Keratinocyte (primary cell): ENCODE results near the gene MAPK7. TPM values are rescaled to one million over a fixed set of nuclear protein-coding genes. Genes with fewer than 3 reads are reported as not detected.
"Not testable (repeated sequence)": the region's sequence is repeated elsewhere in the genome, so short reads cannot be mapped to it uniquely, and the experiment has no call there.

ENCODE experiments used
- DNase-seq: peaks from one replicate; pipeline ENCODE4 v3.0.0-alpha.2; 2011; ENCODE audit warnings: low read depth, missing footprints, low spot score
- FAIRE-seq: peaks from 2 replicates; lab custom pipeline; 2011; peaks lifted over from hg19 to GRCh38; lab: Jason Lieb, UNC
- H2AFZ ChIP-seq: 2 replicates; pipeline ENCODE4 v1.6.0; 2012; ENCODE audit warnings: low read length, control low read depth, inconsistent platforms; ENCODE audit not compliant: control insufficient read depth
- H3K27ac ChIP-seq: 2 replicates; pipeline ENCODE4 v1.5.1; 2011; ENCODE audit warnings: low read length; ENCODE audit not compliant: control insufficient read depth, insufficient read depth
- H3K27me3 ChIP-seq: 3 replicates; pipeline ENCODE4 v1.6.0; 2011; ENCODE audit warnings: low read length; ENCODE audit not compliant: control insufficient read depth, insufficient read depth; ENCODE audit errors: extremely low read depth
- H3K36me3 ChIP-seq, 2 experiments: 2 replicates in 1 of 2; 3 replicates in 1 of 2; pipeline ENCODE4 v1.5.1; 2011; ENCODE audit warnings: low read length in 2 of 2, mild to moderate bottlenecking in 1 of 2; ENCODE audit not compliant: control insufficient read depth in 2 of 2, insufficient read depth in 2 of 2; ENCODE audit errors: extremely low read depth in 1 of 2
- H3K4me1 ChIP-seq: 3 replicates; pipeline ENCODE4 v1.5.1; 2011; ENCODE audit warnings: low read length; ENCODE audit not compliant: control insufficient read depth, insufficient read depth; ENCODE audit errors: extremely low read depth
- H3K4me2 ChIP-seq: 3 replicates; pipeline ENCODE4 v1.6.0; 2011; ENCODE audit warnings: low read depth, low read length; ENCODE audit not compliant: control insufficient read depth, insufficient read depth; ENCODE audit errors: extremely low read depth
- H3K4me3 ChIP-seq, 3 experiments: fragments of 200-600 bp in 1 of 3; sonication (generic) in 1 of 3; 2 replicates in 2 of 3; 3 replicates in 1 of 3; pipeline ENCODE4 v1.5.1; 2011 to 2016; ENCODE audit warnings: low read length in 3 of 3, mild to moderate bottlenecking in 3 of 3, control low read depth in 2 of 3, inconsistent platforms in 1 of 3, low read depth in 1 of 3, mixed read lengths in 1 of 3, mixed run types in 1 of 3, moderate library complexity in 1 of 3; ENCODE audit not compliant: control insufficient read depth in 2 of 3, insufficient read depth in 2 of 3; ENCODE audit errors: extremely low read depth in 1 of 3
- H3K79me2 ChIP-seq: 2 replicates; pipeline ENCODE4 v1.6.0; 2012; ENCODE audit warnings: low read length; ENCODE audit not compliant: control insufficient read depth, insufficient read depth
- H3K9ac ChIP-seq: 3 replicates; pipeline ENCODE4 v1.6.0; 2011; ENCODE audit warnings: low read length; ENCODE audit not compliant: control insufficient read depth, insufficient read depth; ENCODE audit errors: extremely low read depth
- H3K9me1 ChIP-seq: 3 replicates; pipeline ENCODE4 v1.6.0; 2011; ENCODE audit warnings: low read length; ENCODE audit not compliant: control insufficient read depth, insufficient read depth; ENCODE audit errors: extremely low read depth
- H3K9me3 ChIP-seq: 2 replicates; pipeline ENCODE4 v1.5.1; 2012; ENCODE audit warnings: low read depth, low read length; ENCODE audit not compliant: control insufficient read depth
- H4K20me1 ChIP-seq: 3 replicates; pipeline ENCODE4 v1.6.0; 2011; ENCODE audit warnings: low read length; ENCODE audit not compliant: control insufficient read depth, insufficient read depth; ENCODE audit errors: extremely low read depth
- EZH2 ChIP-seq: IDR thresholded peaks from one replicate; pipeline ENCODE4 v1.6.1; 2012; ENCODE audit warnings: inconsistent platforms, mild to moderate bottlenecking, low read length, moderate library complexity
- dilution Hi-C: fragments of 300-500 bp; cut with MboI; formaldehyde crosslinking; loops from one replicate; pipeline ENCODE4 v1.7.0; 2020; ENCODE audit warnings: low sequenced_read_pairs; ENCODE audit not compliant: extremely low pct_ligation_motif_present
- polyA plus RNA-seq, 5 experiments: library from polyadenylated mRNA; depleted of rRNA in 3 of 5; stranded (reverse) in 3 of 5; stranded (forward) in 1 of 5; unstranded in 1 of 5; fragments of >200 nt; gene quantifications; 1 replicate in 1 of 5; 2 replicates in 3 of 5; 3 replicates in 1 of 5; pipeline versions ENCODE4 v1.2.1 to v1.2.3, GENCODE V29; 2011 to 2012; ENCODE audit warnings: missing spikeins in 2 of 5, low read depth in 1 of 5, low replicate concordance in 1 of 5
- TF ChIP-seq, protein P1 (sequence below), 3 experiments: IDR thresholded peaks in 1 of 3; conservative IDR thresholded peaks in 1 of 3; optimal IDR thresholded peaks in 1 of 3; 2 replicates in 2 of 3; 3 replicates in 1 of 3; pipeline versions ENCODE3 to v1.5.1; 2011; ENCODE audit warnings: low read length in 3 of 3, mild to moderate bottlenecking in 3 of 3, moderate library complexity in 2 of 3, control low read depth in 1 of 3, inconsistent platforms in 1 of 3; ENCODE audit not compliant: insufficient read depth in 2 of 3; ENCODE audit errors: extremely low read depth in 1 of 3

Gene MAPK7
- polyA plus RNA-seq, 1 donor (not counting 4 experiments of a cell fraction or from before 2014, with no cell fraction given): 4.3 TPM

DNA sequence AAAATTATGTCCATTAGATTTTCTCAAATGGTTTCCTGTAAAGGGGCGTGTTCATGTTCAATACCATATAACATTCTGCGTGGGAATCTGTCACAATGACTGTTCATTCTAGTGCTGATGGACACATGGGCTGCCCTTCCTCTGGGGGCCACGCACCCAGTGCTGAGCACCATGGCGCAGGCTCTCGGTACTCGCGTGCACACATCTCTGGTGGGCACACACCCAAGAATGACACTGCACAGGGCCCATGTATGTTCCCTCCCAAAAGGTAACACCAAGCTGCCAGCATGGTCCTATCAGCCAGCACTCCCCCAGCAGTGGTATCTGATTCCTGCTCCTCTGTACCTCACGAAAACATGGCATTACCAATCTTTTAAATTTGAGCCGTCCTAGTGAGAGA, 29.5 kb upstream of the MAPK7 start:
- no peaks in the 10 kb centered on the region for H4K20me1 ChIP-seq
- H3K4me1 ChIP-seq: peaks cover 20% of the 10 kb centered on the region
- no peak overlapping the region for H3K27ac ChIP-seq
- H3K36me3 ChIP-seq: no peaks in the 10 kb centered on the region
- no peak overlapping the region for H2AFZ ChIP-seq
- H3K4me3 ChIP-seq: no peak overlapping the region
- DNase-seq (no peak), FAIRE-seq (no peak)
- no peaks in the 10 kb centered on the region for H3K27me3 ChIP-seq
- dilution Hi-C loops: no loop called here
- H3K4me2 ChIP-seq: no peak overlapping the region
- H3K79me2 ChIP-seq: no peaks in the 10 kb centered on the region
- no peaks in the 10 kb centered on the region for H3K9me1 ChIP-seq
- H3K9me3 ChIP-seq: no peaks in the 10 kb centered on the region
- H3K9ac ChIP-seq: no peak overlapping the region
- no peak for TF ChIP-seq EZH2
- TF ChIP-seq, protein P1, sequence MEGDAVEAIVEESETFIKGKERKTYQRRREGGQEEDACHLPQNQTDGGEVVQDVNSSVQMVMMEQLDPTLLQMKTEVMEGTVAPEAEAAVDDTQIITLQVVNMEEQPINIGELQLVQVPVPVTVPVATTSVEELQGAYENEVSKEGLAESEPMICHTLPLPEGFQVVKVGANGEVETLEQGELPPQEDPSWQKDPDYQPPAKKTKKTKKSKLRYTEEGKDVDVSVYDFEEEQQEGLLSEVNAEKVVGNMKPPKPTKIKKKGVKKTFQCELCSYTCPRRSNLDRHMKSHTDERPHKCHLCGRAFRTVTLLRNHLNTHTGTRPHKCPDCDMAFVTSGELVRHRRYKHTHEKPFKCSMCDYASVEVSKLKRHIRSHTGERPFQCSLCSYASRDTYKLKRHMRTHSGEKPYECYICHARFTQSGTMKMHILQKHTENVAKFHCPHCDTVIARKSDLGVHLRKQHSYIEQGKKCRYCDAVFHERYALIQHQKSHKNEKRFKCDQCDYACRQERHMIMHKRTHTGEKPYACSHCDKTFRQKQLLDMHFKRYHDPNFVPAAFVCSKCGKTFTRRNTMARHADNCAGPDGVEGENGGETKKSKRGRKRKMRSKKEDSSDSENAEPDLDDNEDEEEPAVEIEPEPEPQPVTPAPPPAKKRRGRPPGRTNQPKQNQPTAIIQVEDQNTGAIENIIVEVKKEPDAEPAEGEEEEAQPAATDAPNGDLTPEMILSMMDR (optimal IDR thresholded peaks at IDR 0.05 in 1 of 3, IDR thresholded peaks at IDR 0.05 in 1 of 3, conservative IDR thresholded peaks at IDR 0.05 in 1 of 3; ENCODE audit: extremely low read depth in 1 of 3, insufficient read depth in 2 of 3, low read length in 3 of 3): no peak

DNA sequence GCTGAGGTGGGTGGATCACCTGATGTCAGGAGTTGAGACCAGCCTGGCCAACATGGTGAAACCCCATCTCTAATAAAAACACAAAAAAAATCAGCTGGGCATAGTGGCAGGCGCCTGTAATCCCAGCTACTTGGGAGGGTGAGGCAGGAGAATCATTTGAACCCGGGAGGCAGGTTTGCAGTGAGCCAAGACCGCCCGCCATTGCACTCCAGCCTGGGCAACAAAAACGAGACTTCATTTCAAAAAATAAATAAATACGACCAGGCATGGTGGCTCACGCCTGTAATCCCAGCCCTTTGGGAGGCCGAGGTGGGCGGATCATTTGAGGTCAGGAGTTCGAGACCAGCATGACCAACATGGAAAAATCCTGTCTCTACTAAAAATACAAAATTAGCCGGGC, 24.9 kb upstream of the MAPK7 start:
- DNase-seq, FAIRE-seq, H3K27ac ChIP-seq, H3K36me3 ChIP-seq, H2AFZ ChIP-seq, H3K4me1 ChIP-seq, H3K4me2 ChIP-seq, H3K79me2 ChIP-seq, H3K9me3 ChIP-seq, H4K20me1 ChIP-seq, H3K9me1 ChIP-seq, H3K9ac ChIP-seq, H3K27me3 ChIP-seq, H3K4me3 ChIP-seq: not testable (repeated sequence)
- dilution Hi-C loops: loop anchor here (25.0 kb wide), 1 partner anchor 309 kb away; no protein-coding TSS in a partner anchor

DNA sequence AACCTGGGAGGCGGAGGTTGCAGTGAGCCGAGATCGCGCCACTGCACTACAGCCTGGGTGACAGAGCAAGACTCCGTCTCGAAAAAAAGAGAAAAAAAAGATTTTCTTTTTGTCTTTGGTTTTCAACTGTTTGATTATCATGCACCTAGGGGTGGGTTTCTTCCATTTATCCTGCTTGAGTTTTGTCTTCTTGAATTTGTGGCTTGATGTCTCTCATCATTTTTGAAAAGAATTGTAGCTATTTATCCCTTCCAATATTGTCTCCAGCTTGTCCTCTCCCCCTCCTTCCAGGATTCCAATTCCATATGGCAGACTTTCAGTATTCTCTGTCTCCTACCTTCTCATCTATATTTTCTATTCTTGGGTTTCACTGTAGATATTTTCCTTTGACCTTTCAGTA, 23.6 kb upstream of the MAPK7 start:
- no peak for FAIRE-seq

More for the DNA sequence above, 23.6 kb upstream of the MAPK7 start:
- H3K4me2 ChIP-seq: no peak overlapping the region
- peaks cover 0 to 4% of the 10 kb centered on the region in 2 experiments for H3K36me3 ChIP-seq
- H3K27me3 ChIP-seq: no peaks in the 10 kb centered on the region
- H3K9me1 ChIP-seq: no peaks in the 10 kb centered on the region
- no peak overlapping the region for H3K4me3 ChIP-seq
- no peaks in the 10 kb centered on the region for H3K79me2 ChIP-seq
- no peak overlapping the region for H3K9ac ChIP-seq
- no peaks in the 10 kb centered on the region for H4K20me1 ChIP-seq
- no peaks in the 10 kb centered on the region for H3K9me3 ChIP-seq
- TF ChIP-seq, protein P1 (optimal IDR thresholded peaks at IDR 0.05 in 1 of 3, IDR thresholded peaks at IDR 0.05 in 1 of 3, conservative IDR thresholded peaks at IDR 0.05 in 1 of 3; ENCODE audit: extremely low read depth in 1 of 3, insufficient read depth in 2 of 3, low read length in 3 of 3): no peak
- no peak for TF ChIP-seq EZH2
- DNase-seq: no peak
- no peak overlapping the region for H3K27ac ChIP-seq
- H2AFZ ChIP-seq: no peak overlapping the region
- peaks cover 9% of the 10 kb centered on the region for H3K4me1 ChIP-seq
- dilution Hi-C loops: loop anchor here (25.0 kb wide), 1 partner anchor 308 kb away; no protein-coding TSS in a partner anchor
